DMS153 treated with DMSO at 0.1 percent for 48 hours (cell line): ENCODE measurements around the gene SUCO.

Experiments
- DNase-seq: peaks from one replicate; lab custom pipeline; 2025; ENCODE audit not compliant: unreplicated experiment; lab: John Stamatoyannopoulos, UW

SUCO gene

GRCh38 chr1:172640111-172640510 is 107.2 kb downstream of the SUCO start:
- no peak for DNase-seq

- no peak for DNase-seq
Observed at GRCh38 chr1:172641492-172641891, 108.5 kb downstream of the SUCO start.

GRCh38 chr1:172642970-172643369 is 110.0 kb downstream of the SUCO start:
- DNase-seq: peak; percentile 49

GRCh38 chr1:172646653-172647052 is 113.7 kb downstream of the SUCO start:
- no peak for DNase-seq

- no peak for DNase-seq
Observed at GRCh38 chr1:172647110-172647564, 114.2 kb downstream of the SUCO start.

- no peak for DNase-seq
Observed at GRCh38 chr1:172647987-172648386, 115.0 kb downstream of the SUCO start.

GRCh38 chr1:172650474-172651193 is 117.7 kb downstream of the SUCO start:
- DNase-seq: no peak

GRCh38 chr1:172653015-172653709 is 120.2 kb downstream of the SUCO start:
- DNase-seq: no peak

GRCh38 chr1:172654535-172654934 is 121.6 kb downstream of the SUCO start:
- no peak for DNase-seq

GRCh38 chr1:172656576-172656975 is 123.6 kb downstream of the SUCO start:
- no peak for DNase-seq

GRCh38 chr1:172657586-172657985 is 124.6 kb downstream of the SUCO start:
- no peak for DNase-seq

GRCh38 chr1:172658871-172659453 is 126.0 kb downstream of the SUCO start, which contains the start of gene FASLG:
FASLG (plus strand) TSS chr1:172659103; CDS start chr1:172659202, 99 bp downstream.
- DNase-seq: no peak

GRCh38 chr1:172661107-172661506 is 128.2 kb downstream of the SUCO start:
- DNase-seq: no peak
